GM04504 (cell line): ENCODE results near the gene TMEM209.
"Not testable (repeated sequence)": the region's sequence is repeated elsewhere in the genome, so short reads cannot be mapped to it uniquely, and the experiment has no call there.

Source experiments
- DNase-seq: peaks from one replicate; pipeline ENCODE4 v3.0.0-alpha.2; 2012; ENCODE audit warnings: low read depth

TMEM209 gene

DNA sequence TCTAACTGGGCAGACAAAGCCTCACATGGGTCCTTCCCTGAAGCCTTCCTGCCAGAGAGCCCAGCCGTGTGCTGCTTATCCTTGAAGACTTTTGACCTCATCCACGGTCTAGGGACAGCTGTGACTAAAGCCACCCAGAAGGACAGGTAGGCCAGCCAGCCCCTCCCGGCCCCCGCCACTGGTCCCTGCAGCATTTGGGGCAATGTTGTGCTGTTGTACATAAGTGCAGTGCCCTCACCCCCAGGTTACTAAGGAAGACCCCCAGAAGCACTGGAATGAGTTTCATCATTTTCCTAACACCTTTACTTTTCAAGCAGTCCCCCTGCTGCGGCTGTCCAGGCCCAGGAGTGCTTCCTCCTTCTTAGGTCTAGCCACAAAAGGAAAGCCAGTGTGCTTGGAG lies 43.0 kb downstream of the TMEM209 start:
- no peak for DNase-seq

DNA sequence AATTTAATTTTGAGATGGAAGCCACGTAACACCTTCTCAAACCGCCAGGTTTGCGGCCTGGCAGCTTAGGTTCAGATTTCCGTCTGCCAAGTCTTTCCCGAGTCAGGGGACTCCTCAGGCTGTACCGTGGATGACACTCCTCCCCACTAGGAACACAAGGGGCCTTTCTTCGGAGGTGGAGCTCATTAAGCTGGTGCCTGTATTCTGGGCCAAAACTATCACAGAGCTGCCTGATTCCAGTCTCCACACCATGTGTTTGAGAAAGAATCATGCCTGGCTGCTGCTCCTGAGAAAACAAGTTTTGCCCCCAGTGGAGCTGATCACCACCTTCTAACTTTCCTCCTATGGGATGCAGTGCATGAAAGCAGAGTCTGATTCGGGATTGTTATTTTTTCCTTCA lies 44.8 kb downstream of the TMEM209 start:
- DNase-seq: no peak

DNA sequence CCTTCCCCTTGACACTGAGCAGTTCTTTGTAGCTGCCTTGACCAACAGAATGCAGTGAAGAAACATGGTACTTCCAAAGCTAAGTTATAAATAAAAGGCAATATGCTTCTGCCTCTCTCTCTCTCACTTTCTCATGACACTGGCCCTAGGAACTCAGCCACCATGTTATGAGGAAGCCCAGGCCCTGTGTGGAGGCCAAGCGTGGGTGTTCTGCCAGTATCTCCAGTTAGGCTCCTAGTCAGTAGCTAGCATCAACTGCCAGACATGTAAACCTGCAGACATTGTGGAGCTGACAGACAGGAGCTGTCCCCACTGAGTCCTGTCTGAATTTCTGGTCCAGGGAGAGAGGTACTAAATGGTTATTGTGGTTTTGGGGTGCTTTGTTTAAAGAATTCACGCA lies 45.2 kb downstream of the TMEM209 start:
- no peak for DNase-seq

DNA sequence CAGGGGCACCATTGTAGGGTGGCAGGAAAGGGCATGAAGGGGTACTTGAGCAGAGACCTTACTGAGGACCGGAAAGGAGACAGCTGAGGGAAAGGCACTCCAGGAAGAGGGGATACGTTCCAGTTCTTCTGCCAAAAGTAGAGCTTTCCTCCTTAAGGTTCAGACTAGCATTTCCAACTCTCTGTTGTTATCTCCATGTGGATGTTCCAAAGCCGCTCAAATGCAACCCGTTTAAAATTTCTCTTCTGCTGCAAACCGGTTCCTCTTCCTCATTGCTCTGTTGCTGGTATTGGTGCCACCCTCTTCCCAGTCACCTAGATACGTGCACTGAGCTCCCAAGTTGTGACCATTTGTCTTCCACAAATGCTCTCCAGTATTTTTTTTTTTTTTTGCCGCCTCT lies 47.5 kb downstream of the TMEM209 start:
- DNase-seq: no peak

DNA sequence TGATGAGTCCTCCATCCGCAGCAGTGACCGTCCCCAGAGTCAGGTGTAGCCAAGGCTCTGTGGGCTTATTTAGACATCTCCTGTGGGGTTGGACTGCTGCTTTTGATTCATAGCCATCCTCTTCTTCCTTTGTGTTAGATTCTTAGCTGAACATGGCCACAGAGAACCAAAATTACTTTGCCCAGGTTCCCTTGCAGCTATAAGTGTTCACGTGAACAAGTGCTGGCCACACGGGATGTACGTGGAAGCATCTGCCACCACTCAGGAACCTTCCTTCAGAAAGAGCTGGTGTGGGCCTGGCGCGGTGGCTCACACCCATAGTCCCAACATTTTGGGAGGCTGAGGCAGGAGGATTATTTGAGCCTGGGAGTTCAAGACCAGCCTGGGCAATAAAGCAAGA lies 49.1 kb downstream of the TMEM209 start:
- DNase-seq: no peak

DNA sequence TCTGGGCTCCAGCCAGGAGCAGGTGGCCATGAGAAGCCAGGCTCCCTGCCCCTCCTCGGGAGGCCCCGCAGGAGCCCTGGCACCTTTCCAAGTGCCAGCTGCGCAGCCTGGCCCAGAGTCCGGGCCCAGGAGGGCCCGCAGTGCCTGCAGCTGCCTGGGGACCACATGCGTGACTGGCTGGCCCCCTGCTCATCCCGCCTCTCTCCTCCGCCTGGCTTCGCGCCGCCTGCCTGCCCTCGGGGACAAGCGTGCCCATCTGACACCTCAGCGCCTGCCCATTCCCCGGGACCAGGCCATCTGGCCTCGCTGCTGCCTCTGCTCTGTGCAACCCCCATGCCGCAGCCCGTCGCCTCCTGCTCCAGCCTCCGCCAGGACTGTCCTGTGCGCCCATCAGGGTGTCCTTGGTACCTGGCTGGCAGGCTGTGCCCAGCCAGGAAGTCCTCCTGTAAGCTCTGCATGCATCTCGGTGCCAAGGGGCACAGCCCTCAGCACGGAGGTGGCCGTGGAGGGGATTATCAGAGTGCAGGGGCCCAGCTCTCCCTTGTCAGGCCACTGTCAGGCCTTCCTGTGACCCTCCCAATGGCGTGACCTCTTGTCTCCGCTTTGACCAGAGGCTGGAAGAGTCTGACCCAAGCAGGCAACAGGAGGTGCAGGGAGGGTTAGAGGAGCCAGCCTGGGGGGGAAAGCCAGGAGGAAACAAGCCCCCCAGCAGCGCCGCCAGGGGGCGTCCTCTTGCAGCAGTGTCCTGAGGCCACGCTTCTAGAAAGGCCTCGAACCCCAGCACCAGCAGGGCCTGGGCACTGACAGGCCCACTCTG lies 50.5 kb downstream of the TMEM209 start:
- DNase-seq: no peak

DNA sequence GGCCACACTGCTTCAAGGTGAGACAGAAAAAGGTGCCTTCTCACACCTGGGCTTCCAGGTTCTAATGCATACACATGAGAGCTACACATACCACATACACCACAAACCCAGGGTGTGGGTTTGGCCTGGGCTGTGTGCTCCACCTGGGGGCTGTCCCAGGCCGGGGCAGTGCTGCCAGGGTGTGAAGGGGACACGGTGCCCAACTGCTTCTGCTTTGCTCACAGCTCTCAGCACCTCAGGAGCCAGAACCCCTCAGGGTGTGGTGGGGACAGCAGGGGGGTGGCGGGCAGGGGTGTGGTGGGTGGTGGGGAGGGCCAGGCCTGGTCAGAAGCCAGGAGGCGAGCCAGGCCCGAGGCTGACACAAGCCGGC lies 51.1 kb downstream of the TMEM209 start:
- no peak for DNase-seq

DNA sequence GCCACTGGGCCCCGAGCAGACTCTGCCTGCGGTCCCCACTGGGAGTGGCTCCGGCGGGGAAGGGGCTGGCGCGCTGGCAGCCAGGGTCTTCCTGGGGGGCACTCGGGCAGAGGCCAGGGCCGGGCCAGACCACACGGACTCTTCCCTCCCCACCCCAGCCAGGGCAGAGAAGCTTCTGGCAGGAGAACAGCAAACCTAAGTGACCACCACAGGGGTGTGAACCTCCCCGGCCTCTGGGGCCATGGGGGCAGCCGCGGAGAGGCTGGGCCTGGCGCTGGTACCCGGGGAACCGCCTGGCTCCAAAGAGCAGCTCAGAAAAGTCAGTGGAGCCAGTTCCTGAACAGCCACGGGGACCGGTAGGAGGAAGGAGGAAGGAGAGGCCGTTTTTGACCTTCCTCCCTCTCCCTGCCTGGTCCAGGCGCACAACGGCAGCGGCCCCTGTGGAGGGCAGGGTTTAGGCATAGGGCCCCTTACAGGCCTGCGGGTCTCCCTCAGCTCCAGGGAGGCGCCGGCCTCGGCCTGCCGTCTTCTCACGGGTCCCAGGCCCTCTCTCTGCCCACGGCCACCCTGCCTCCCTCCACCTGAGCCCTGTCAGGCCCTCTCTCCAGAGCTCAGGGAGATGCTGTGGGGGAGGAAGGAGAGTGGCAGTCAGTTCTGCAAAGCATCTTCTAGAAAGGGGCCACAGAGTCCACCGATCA lies 51.8 kb downstream of the TMEM209 start:
- no peak for DNase-seq

DNA sequence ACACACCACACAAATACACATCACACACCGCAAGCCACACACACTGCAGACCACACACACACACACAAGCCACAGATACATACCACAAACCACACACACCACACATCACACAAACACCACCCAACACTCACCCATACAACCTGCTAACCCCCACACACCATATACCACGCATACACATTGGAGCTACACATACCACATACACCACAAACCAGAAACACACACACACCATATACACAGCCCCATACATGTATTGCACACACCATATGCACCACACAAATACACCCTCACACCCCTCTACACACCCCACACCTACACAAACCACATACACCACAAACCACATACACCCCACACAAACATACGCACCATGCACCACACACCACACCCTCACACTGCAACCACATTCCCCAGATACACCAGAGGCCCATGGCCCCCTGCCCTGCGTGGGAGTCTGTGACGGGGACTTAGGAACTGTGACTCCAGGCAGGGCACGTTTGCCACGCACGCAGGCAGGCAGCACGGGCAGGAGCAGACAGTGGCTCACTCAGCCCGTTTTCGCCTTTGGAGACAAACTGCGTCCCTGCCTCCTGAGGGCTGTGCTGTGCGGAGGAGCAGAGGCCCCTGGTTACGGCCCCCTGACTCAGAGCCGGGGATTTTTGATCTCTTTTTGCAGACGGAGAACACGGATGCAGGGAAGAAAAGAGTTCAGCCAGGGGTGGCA lies 52.6 kb downstream of the TMEM209 start:
- DNase-seq: no peak

DNA sequence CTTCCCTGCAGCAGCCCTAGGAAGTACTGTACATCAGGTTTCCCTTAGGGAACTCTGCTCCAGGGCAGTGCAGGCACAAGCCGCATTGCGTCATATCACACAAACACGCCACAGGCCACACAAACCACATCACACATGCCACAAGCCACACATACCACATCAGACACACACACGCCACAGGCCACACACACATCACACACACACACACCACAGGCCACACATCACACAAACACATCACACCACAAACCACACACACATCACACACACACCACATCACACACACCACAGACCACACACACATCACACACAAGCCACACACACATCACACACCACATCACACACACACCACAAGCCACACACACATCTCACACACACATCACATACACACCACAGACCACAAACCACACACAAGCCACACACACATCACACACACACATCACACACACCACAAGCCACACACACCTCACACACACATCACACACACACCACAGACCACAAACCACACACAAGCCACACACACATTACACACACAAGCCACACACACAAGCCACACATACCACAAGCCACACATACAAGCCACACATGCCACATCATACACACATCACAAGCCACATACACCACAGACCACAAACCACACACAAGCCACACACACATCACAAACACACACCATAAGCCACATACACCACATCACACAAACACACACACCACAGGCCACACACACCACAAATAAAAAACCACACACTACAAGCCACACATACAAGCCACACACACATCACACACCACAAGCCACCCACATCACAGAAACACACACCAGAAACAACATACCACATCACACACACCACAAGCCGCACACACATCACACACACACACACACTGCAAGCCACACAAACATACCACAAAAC lies 53.4 kb downstream of the TMEM209 start:
- DNase-seq: no peak

DNA sequence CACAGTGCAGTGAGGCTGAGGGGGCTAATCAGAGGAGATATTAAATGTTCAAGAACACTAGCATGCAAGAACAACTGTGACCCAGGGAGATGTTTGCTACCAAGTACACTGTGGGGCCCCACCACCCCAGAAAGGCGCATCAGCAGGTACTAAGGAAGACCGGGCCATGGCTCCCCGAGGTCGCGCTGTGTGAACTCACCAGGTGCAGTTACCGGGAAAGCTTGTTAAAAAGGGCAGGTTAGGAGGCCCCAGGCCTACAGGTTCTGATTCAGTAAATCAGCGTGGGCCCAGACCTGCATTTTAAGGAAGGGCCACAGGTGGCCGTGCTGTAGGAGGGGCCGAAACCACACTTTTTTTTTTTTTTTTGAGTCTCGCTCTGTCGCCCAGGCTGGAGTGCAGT lies 54.6 kb downstream of the TMEM209 start:
- DNase-seq: no peak

DNA sequence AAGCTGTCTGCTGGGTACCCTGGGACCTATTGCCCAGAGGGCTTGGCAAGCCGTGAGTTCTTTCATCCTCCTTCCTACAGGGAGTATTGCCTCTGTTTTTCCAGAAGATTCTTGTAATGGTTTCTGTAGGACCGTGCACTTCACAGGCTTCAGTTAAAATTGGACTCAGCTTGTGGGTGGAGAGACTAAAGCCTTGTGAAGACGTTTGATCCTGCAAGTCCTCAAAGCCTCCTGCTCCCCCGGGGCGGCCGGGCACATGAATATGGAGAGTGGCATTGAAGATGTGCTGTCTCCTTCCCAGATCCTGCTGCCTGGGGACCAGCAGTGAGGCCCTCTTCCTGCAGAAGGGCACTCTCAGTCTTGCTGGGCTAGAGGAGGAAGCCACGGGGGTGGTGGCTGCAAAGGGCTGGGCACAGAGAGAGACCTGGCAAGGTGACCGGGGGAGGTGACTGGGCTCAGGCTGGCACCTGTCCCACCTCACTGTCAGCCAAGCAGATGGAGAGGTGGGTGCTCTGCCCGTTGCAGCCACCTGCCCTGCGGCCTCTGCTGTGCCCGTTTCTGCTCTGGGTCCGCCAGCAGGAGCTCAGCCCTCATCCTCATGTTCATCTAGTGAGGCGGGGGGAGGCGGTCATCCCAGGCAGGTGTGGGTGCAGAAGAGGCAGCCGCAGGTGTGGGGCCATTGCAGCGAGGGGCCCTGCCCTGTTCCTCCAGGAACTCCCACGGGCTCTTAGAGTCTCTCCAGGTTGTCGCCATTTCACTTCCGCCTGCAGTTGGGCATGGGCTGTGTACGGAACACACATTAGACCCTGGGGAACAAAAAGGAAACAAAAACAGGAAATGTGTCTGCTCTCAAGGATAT lies 55.7 kb downstream of the TMEM209 start:
- DNase-seq: no peak

DNA sequence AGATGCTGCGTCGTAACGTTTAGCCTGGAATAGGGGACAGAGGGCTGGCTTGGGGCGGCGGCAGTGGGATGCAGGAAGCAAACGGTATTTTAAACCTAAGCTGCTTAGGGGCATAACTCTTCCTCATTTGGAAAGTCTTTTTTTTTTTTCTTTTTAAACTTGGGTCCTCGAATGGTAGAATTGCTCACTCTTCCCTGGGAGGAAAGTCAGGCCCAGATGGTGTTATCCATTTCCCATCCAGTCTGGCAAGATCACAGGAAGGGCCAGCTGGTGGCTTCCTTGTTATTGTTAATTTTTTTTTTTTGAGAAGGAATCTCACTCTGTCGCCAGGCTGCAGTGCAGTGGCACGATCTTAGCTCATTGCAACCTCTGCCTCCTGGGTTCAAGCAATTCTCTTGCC lies 56.6 kb downstream of the TMEM209 start:
- DNase-seq: peak; percentile 53

DNA sequence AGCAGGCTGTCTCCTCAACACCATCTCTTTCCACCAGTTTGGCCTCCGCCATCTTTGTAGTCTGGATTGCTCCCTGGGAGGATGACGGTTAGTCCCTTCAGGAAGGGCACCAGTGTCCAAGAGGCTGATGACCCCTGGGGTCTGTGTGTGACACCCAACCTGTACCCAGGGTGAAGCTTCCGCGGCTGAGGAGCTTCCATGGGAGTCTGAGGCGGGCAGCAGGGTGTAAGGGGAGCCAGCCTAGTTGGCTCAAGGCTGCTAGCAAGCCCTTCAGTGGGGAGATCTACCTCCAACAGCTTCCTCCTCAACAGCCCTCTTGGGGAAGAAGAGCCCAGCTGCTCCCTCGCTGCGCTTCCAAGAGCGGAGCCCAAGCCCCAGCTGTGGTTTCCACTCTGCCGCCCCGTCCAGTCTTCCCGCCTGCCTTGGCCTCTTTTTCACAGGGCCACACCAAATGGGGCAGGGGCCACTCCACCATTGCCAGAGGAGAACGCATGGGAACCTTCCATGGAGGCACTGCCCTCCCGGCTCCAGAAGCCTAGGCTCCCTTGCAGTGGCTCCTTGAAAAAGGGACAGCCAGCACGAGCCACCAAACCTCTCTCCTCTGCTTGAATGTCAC lies 57.4 kb downstream of the TMEM209 start:
- no peak for DNase-seq

DNA sequence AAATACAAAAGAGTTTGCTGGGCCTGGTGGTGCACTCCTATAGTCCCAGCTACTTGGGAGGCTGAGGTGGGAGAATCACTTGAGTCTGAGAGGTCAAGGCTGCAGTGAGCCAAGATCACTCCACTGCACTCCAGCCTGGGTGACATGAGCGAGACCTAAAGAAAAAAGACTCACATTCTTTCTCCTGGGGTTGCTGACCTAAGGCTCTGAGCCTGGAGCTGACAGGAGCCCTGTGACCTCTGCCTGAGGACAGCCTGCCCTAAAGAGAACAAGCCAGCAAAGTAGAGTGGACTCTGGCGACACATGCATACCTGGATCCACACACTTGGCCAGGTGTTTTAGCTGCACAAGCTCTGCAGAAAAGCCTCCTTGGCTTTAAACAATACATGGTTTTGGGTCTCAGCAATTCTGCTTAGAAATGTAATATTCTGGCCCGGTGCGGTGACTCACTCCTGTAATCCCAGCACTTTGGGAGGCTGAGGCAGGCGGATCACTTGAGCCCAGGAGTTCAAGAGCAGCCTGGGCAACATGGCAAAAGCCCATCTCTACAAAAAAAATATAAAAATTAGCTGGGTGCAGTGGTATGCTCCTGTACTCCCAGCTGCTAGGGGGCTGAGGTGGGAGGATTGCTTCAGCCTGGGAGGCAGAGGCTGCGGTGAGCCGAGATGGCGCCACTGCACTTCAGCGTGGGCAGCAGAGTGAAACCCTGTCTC lies 58.4 kb downstream of the TMEM209 start:
- no peak for DNase-seq

DNA sequence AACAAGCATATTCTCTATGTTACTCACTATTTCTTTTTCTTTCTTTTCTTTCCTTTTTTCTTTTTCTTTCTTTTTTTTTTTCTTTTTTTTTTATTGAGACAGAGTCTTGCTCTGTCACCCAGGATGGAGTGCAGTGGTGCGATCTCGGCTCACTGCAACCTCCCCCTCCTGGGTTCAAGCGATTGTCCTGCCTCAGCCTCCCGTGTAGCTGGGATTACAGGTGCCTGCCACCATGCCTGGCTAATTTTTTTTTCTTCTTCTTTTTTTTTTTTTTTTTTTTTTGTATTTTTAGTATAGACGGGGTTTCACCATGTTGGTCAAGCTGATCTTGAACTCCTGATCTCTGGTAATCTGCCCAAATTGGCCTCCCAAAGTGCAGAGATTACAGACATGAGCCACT lies 59.1 kb downstream of the TMEM209 start:
- DNase-seq: not testable (repeated sequence)

DNA sequence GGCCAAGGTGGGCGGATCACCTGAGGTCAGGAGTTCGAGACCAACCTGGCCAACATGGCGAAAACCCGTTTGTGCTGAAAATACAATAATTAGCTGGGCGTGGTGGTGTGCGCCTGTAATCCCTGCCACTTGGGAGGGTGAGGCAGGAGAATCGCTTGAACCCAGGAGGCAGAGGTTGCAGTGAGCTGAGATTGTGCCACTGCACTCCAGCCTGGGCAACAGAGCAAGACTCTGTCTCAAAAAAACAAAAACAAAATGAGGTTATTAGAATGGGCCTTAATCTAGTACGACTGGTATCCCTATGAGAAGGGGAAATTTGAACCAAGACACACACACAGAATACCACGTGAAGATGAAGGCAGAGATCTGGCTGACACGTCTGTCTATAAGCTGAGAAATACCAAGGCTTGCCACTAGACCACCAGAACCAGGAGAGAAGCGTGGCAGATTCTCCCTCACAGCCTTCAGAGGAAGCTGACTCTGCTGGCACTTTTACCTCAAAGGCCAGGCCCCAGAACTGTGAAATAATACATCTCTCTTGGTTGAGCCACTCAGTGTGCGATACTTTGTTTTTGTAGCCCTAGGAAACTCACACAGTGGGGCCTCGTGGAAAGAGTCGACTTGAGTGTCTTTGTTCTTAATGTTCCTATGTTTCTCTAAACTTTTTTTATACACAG lies 59.6 kb downstream of the TMEM209 start:
- DNase-seq: no peak

DNA sequence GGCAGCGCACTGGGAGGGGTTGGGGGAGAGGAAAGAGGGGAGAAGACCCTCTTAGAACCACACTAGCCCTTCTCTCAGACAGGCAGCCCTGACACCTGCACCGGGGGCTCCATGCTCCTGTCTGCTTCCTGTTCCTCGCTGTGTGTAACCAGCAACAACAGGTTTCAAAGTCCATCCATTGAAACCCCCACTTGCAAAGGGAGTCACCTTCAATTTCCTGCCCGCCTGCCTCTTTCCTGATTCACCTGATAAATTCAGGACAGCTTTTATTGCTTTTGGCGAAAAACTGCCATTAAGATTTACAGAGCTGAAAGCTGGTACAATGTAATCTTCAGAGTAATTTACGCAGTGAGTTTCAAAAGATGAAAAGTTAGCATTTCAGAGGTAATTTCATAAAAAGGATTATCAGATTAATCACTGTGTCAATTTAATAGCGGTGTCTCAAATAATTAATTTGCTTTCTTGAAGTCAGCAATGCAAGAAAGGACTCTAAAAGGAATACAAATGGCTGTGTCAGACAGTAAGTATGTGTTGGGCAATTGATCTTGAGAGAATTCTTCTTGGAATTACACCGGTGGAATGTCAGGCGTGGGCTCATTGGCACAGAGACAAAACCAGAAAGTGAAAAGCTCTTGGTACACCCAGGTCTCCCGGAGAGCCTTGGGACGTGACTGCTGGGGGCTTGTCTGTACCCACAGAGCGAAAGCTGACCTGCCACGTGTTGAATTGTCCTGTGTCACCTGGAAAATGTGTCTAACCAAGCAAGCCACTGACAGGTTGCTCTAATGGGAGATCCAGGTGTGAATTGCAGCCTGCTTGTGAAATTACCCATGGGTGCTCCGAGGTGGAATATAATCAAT lies 60.7 kb downstream of the TMEM209 start:
- DNase-seq: no peak

DNA sequence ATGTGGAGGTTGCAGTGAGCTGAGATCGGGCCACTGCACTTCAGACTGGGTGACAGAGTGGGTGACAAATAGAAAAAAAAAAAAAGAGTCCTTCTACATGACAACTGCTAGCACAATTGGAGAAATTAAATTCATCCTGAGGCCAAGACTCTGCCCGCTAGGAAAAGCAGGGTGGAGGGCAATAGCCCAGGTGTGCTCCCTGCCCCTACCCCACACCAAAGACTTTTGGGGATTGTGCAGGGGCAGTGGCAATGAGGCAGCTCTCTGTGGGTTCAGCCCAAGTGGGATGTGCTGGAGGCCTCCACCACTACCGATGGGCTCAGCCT lies 61.3 kb downstream of the TMEM209 start:
- DNase-seq: no peak
